GM10266 (cell line): ENCODE results near the gene CD74.
A peak's percentile ranks its signal among the peaks of the same experiment; 100 is the strongest.

Source experiments
- DNase-seq: peaks from one replicate; pipeline ENCODE4 v3.0.0; 2012; ENCODE audit errors: extremely low spot score
- TF ChIP-seq, protein P1 (sequence below): IDR thresholded peaks from 2 replicates; pipeline ENCODE4 v1.5.1; 2012; ENCODE audit warnings: mild to moderate bottlenecking, low read depth; ENCODE audit not compliant: control insufficient read depth, insufficient read depth; ENCODE audit errors: missing control alignments

Gene CD74

DNA sequence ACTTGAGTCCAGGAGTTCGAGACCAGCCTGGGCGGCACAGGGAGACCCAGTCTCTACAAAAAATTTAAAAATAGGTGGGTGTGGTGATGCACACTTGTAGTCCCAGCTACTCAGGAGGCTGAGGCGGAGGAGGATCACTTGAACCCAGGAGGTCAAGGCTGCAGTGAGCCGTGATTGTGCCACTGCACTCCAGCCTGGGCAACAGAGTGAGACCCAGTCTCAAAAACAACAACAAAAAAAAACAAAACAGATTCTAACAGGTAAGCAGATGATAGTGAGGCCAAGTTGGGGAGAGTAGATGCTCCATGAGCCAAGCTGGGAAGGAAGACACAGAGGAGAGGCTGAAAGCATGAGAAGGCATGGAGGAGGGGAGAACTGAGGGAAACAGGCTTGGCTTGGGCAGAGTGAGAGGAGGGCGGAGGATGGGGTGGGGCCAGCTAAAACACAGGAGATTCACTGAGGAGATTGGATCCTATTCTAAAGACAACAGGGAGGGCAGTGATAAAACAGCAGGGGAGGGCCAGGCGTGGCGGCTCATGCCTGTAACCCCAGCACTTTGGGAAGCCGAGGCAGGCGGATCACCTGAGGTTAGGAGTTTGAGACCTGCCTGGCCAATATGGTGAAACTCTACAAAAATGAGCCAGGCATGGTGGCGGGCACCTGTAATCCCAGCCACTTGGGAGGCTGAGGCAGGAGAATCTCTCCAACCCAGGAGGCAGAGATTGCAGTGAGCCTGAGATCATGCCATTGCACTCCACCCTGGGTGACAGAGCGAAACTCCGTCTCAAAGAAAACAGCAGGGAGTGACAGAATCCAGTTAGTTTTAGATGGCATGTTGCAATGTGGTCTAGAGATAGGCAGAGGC is 28.5 kb upstream of the CD74 start:
- DNase-seq, result no peak
- TF ChIP-seq, protein P1, sequence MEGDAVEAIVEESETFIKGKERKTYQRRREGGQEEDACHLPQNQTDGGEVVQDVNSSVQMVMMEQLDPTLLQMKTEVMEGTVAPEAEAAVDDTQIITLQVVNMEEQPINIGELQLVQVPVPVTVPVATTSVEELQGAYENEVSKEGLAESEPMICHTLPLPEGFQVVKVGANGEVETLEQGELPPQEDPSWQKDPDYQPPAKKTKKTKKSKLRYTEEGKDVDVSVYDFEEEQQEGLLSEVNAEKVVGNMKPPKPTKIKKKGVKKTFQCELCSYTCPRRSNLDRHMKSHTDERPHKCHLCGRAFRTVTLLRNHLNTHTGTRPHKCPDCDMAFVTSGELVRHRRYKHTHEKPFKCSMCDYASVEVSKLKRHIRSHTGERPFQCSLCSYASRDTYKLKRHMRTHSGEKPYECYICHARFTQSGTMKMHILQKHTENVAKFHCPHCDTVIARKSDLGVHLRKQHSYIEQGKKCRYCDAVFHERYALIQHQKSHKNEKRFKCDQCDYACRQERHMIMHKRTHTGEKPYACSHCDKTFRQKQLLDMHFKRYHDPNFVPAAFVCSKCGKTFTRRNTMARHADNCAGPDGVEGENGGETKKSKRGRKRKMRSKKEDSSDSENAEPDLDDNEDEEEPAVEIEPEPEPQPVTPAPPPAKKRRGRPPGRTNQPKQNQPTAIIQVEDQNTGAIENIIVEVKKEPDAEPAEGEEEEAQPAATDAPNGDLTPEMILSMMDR, result no peak

DNA sequence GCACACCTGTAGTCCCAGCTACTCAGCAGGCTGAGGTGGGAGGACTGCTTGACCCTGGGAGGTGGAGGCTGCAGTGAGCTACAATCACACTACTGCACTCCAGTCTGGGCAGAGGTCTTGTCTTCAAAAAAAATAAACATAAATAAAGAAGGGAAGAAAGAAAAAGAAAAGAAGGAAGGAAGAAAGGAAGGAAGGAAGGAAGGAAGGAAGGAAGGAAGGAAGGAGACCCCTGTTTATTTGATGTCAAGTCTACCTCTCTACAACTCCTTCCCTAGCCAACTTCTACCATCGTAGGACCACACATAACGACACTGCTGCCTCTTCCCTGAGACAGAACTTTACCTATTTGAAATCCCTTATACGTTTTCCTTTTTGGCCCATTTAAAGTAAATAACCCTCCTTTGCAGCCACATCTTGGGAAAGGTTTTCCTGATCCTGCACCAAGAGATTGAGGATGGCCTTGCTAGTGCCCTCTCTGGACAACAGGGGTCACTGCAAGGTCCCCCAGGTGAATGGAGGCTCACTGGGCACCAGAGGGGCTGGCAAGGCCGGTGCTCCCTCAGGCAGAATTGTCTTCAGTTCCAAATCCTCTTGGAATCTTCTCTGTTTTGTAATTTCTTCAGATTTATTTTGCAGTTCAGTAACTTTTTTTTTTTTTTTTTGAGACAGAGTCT is 26.3 kb upstream of the CD74 start:
- no peak for DNase-seq

DNA sequence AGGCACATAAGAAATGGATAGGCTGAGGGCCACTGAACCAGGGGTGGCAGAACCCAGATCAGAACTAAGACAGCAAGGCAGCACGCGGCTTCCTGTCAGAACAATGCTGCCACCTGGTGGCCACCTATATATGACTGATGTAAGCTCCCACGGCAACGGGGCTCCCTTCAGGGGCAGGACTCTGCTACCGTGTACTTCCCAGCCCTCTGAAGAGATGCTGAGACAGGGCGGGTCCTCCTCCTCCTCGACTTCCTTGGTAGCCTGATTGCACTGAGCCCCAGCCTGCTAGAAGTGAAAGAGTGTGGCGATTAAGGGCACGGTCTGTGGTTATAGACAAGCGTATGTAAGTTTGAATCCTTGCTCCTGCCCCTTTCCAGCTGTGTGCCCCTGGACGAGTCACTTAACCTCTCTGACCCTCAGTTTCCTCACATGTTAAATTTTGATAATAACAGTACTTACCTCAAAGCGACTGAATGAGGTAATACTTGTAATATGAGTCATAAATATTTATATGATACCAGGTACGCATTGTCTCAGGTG is 23.5 kb upstream of the CD74 start:
- TF ChIP-seq, protein P1, result peak; percentile 86
- peak; percentile 85 for DNase-seq

More for the DNA sequence above, 26.3 kb upstream of the CD74 start:
- TF ChIP-seq, protein P1, result peak; percentile 61

DNA sequence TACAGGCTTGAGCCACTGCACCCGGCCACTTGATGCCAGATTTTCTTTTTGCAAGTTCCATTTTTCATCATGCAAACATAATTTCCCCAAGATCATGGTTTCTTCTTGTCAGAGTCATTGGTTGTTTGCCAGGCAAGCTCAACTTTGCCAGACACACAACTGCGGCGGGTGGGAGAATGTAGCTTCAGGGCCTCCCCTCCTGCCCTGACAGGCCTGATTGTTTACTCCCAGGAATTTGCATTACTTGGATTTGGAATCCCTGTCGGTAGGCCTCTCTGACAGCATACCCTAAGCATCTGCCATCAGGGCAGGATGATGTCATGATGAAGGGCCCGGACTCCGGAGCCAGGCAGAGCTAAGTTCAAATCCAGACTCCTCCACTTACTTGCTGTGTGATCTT is 21.8 kb upstream of the CD74 start:
- DNase-seq, result no peak
- TF ChIP-seq, protein P1, result no peak

DNA sequence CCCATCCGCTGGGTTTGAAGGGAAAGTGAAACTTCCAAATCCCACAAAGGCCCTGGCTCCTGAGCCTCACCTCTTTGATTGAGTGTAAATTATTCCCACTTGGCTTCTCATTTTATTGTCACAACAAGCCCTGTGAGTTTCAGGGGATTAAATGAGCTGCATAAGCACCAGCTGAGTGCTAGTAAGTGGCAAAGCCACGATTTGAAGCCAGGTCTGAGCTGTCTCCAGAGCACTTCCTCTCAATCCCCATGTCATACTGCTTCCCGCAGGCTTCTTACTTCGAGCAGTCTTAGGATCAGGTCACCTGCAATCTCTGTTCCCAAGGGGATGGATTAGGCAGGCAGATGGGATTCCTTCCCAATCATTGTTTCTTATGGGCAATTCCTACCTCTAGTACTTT is 18.9 kb upstream of the CD74 start:
- TF ChIP-seq, protein P1, result no peak
- no peak for DNase-seq

GRCh38 chr5:150431048-150431447 is 18.3 kb upstream of the CD74 start:
- no peak for DNase-seq
- TF ChIP-seq, protein P1, result no peak
